Omental fat pad (tissue), 4 donors: ENCODE measurements around the gene DCAF10. TPM values are rescaled to one million over a fixed set of nuclear protein-coding genes. Genes with fewer than 3 reads are reported as not detected.
A peak's percentile ranks its signal among the peaks of the same experiment; 100 is the strongest.

ENCODE experiments used
- ATAC-seq: fragments of 150-250 bp; one replicate; pipeline ENCODE4 v1.9.1; 2016; ENCODE audit warnings: mild to moderate bottlenecking, moderate library complexity; ENCODE audit not compliant: low FRiP score
- DNase-seq: peaks from one replicate; pipeline ENCODE4 v3.0.0-alpha.2; 2019; ENCODE audit warnings: low spot score
- total RNA-seq, 4 donors: library from RNA; depleted of rRNA; stranded (reverse); fragments of >200 nt; gene quantifications; one replicate each; pipeline ENCODE4 v1.1.0, GENCODE V29; 2016
- TF ChIP-seq, protein P1 (sequence below), 3 donors: fragments of 450-650 bp; IDR thresholded peaks; one replicate each; pipeline ENCODE4 v1.5.1; 2016 to 2017; ENCODE audit warnings: antibody characterized with exemption in 3 of 3, mild to moderate bottlenecking in 3 of 3, moderate library complexity in 2 of 3

The DCAF10 gene
- total RNA-seq, 4 donors from 2014 or later = 23.2 to 40.5 (median 31.9) TPM

DNA sequence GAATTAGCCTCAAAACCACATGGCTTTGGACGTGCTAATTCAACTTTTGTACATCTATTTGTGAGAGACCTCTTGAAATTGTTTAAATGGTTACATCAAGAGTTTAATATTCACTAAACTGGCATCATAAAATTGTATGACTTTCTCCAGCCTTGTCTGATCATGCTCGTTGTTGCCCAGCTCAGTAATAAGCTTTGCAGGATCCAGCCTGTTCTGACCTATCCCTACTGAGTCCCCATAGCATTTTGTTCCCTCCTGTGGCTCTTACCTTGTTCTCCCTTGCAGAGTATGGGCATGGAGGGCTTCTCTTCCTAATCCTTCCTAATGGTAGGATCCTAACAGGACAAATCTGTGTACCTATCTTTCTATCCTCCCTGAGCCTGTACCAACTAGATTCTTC, 22.1 kb upstream of the DCAF10 start:
- TF ChIP-seq, protein P1, sequence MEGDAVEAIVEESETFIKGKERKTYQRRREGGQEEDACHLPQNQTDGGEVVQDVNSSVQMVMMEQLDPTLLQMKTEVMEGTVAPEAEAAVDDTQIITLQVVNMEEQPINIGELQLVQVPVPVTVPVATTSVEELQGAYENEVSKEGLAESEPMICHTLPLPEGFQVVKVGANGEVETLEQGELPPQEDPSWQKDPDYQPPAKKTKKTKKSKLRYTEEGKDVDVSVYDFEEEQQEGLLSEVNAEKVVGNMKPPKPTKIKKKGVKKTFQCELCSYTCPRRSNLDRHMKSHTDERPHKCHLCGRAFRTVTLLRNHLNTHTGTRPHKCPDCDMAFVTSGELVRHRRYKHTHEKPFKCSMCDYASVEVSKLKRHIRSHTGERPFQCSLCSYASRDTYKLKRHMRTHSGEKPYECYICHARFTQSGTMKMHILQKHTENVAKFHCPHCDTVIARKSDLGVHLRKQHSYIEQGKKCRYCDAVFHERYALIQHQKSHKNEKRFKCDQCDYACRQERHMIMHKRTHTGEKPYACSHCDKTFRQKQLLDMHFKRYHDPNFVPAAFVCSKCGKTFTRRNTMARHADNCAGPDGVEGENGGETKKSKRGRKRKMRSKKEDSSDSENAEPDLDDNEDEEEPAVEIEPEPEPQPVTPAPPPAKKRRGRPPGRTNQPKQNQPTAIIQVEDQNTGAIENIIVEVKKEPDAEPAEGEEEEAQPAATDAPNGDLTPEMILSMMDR (IDR thresholded peaks at IDR 0.05) = no peak
- no peak for ATAC-seq
- no peak for DNase-seq

DNA sequence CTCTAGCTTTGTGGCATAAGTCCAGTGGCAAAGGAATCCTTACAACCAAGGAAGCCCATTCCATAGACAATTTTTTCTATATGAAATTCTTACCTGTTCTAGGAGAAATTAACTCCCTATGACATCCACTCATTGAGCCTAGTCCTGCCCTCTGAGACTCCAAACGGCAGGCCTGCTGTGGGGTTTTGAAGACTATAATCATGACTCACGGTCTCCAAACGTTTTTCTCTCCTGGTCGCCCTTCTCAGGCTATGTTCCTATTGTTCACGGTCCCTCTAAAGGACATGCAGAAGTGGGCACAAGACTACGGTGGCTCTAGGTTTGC, 16.3 kb upstream of the DCAF10 start:
- ATAC-seq (no peak), DNase-seq (no peak)
- TF ChIP-seq, protein P1 (IDR thresholded peaks at IDR 0.05) = no peak

DNA sequence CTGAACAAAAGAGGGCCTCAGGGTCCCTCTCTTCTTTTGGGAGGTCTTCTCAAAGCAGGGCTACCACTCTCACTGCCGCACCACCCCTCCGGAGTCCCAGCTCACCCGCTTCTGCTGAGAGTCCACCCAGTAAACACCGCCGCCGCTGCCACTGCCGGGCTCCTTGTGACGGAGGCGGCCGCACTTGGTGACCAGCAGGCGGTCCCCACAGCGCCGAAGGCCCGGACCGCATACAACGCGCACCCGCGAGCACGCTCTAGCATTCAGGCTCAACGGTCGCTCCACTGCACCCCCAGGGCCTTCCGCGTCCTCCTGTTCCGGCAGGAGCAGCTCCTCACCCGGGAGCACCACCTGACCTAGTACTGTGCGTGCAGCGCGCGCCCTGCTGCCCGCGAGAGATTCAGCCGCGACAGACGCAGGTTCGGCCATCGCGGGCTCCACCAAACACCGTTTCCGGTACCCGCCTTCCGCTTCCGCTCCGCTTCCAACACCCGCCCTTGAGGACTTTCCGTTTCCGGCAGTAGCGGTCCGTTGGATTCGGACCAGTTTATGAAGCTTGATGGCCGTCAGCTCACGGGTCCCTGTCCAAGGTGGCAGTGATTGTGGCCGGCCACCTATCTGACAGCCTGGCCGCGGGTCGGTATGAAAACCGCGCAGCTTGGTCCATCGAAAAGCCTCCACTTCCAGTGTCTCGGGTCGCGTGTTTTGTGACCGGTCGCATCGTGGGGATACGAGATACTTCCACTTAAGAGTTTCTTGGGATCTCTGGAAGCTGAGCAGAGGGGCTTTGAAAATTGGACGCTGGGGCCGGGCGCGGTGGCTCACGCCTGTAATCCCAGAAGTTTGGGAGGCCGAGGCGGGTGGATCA, 15.7 kb upstream of the DCAF10 start, which contains the start of gene EXOSC3:
Gene EXOSC3 (minus strand): TSS at position 449 of the 868 bp plus-strand sequence. CDS start 20 bp downstream, at position 429.
- TF ChIP-seq, protein P1 (IDR thresholded peaks at IDR 0.05) = no peak
- peak; percentile 67 for DNase-seq
- ATAC-seq = peak; percentile 97

DNA sequence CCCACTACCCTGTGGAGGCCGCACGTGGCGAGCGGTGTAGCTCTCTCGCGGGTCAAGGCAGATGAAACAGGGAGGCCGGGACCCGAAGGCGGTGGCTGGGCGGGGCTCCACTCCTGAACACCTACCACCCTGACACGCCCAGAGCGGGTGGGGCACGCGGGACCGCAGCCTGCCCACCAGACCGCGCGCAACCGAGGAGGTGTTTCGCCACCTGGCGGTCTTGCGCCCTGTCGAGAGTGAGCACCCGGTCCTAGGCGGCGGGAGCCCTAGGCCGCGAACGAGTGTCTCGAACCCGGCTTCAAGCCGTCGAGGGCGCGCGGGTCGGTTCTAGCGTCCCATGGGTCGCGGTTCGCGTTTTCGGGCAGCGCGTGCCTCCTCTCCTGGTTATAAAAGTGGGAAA, 13.5 kb upstream of the DCAF10 start:
- ATAC-seq = no peak
- TF ChIP-seq, protein P1 (IDR thresholded peaks at IDR 0.05) = no peak
- no peak for DNase-seq

DNA sequence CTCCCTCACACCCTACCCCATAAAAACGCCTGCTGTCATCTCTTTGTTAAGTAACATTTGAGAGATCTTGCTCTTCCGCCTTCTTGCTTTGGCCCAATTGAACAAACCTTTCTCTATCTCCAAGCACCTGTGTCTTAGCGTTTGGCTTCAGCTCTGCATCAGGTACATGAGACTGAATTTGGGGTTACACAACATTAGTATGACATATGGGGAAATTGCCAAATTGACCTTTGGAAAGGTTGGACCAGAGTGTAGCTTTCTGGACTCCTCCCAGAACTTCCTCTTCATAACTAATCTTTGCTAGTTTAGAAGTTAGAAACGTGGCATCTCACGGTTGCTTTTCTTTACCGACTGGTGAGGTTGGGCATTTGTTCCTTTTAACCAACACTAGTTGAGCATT, 12.3 kb upstream of the DCAF10 start:
- TF ChIP-seq, protein P1 (IDR thresholded peaks at IDR 0.05) = no peak
- DNase-seq (no peak), ATAC-seq (no peak)

DNA sequence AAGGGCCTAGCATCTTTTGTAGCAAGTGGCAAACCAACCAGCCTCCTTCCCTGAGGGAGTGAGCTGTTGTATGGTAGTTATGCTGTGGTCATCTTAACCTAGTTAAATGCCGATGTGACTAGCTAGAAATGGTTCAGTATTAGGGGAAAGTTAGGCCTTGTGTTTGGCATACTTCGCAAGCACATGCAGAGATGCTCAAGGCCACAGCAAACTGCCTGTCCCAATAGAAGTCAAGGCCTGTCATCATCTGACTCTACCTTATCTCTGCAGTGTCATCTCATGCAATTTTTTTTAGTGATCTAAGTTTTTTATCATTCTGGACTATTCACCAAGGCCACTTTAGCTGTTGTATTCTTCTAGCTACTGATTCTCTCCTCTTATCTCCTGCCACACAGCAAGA, 10.5 kb upstream of the DCAF10 start:
- ATAC-seq (no peak), DNase-seq (no peak)
- TF ChIP-seq, protein P1 (IDR thresholded peaks at IDR 0.05) = no peak

DNA sequence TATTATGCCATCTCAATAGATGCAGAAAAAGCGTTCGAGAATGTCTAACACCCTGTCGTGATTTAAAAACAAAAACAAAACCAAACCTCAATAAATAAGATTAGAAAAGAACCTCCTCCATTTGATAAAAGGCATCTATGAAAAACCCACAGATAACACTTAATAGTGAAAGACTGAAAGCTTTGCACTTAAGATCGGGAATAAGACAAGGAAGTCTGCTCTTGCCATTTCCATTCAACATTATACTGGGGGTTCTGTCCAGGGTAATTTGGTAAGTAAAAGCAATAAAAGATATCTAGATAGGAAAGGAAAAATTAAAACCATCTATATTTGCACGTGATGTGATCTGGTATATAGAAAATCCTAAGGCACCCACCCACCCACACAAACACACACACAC, 8.5 kb upstream of the DCAF10 start:
- no peak for ATAC-seq
- TF ChIP-seq, protein P1 (IDR thresholded peaks at IDR 0.05) = no peak
- DNase-seq = no peak
